Dermis microvascular lymphatic vessel endothelial cell (primary cell): Measurements from ENCODE around the gene NINJ2. TPM values are rescaled to one million over a fixed set of nuclear protein-coding genes. Genes with fewer than 3 reads are reported as not detected.

Experiments used
- DNase-seq, 2 donors: peaks; one replicate each; pipeline versions ENCODE4 v3.0.0 to v3.0.0-alpha.2; 2010; ENCODE audit warnings: low read depth in 2 of 2
- total RNA-seq: library from RNA; depleted of rRNA; stranded (reverse); fragments of >200 nt; gene quantifications from 2 replicates; pipeline ENCODE4 v1.2.1, GENCODE V29; 2014

NINJ2 gene
- total RNA-seq, 1 donor from 2014 or later, result 2.4 TPM

- no peak for DNase-seq
These were observed 110.8 kb downstream of the NINJ2 start for GRCh38 chr12:552466-552865.

- DNase-seq, result no peak
These were observed 112.6 kb downstream of the NINJ2 start for GRCh38 chr12:550473-551260.

- DNase-seq, result no peak
These were observed 113.7 kb downstream of the NINJ2 start for GRCh38 chr12:549476-550082.

- DNase-seq, result no peak
These were observed 115.3 kb downstream of the NINJ2 start for GRCh38 chr12:547883-548470.

GRCh38 chr12:546920-547845 lies 116.1 kb downstream of the NINJ2 start:
- DNase-seq, result peak in 1 of 2 donors; percentile 51

GRCh38 chr12:546265-546919 lies 116.9 kb downstream of the NINJ2 start:
- DNase-seq, result no peak

GRCh38 chr12:545835-546234 lies 117.4 kb downstream of the NINJ2 start:
- no peak for DNase-seq

- peak in 1 of 2 donors; percentile 25 for DNase-seq
These were observed 118.2 kb downstream of the NINJ2 start for GRCh38 chr12:544941-545635.

GRCh38 chr12:544142-544541 lies 119.1 kb downstream of the NINJ2 start:
- no peak for DNase-seq

- DNase-seq, result no peak
These were observed 120.2 kb downstream of the NINJ2 start for GRCh38 chr12:543114-543451.

- DNase-seq, result no peak
These were observed 120.7 kb downstream of the NINJ2 start for GRCh38 chr12:542395-543113.

GRCh38 chr12:541676-542324 lies 121.4 kb downstream of the NINJ2 start:
- no peak for DNase-seq

GRCh38 chr12:539540-540310 lies 123.5 kb downstream of the NINJ2 start:
- no peak for DNase-seq

GRCh38 chr12:538731-539539 lies 124.3 kb downstream of the NINJ2 start:
- peak; percentile 26 to 88 for DNase-seq

- no peak for DNase-seq
These were observed 125.5 kb downstream of the NINJ2 start for GRCh38 chr12:537772-538171.

GRCh38 chr12:536751-537245 lies 126.4 kb downstream of the NINJ2 start:
- no peak for DNase-seq

GRCh38 chr12:535396-535795 lies 127.8 kb downstream of the NINJ2 start:
- no peak for DNase-seq

- no peak for DNase-seq
These were observed 129.0 kb downstream of the NINJ2 start for GRCh38 chr12:534216-534615.
